OCI-LY1 (cell line): Measurements from ENCODE around the gene KIAA1328.

Source experiments
- H2AFZ ChIP-seq: fragments of 200-600 bp; sonication (generic), shearing (Covaris generic); 2 replicates; pipeline ENCODE4 v1.6.0; 2014; ENCODE audit warnings: antibody characterized with exemption, mild to moderate bottlenecking, low read length
- H3F3A ChIP-seq: fragments of 200-600 bp; sonication (generic), shearing (Covaris generic); 2 replicates; pipeline ENCODE4 v1.6.0; 2014; ENCODE audit warnings: mild to moderate bottlenecking, antibody characterized with exemption, low read length, moderate library complexity; ENCODE audit not compliant: insufficient read depth
- H3K27ac ChIP-seq: fragments of 200-600 bp; sonication (generic); 2 replicates; pipeline ENCODE4 v1.5.1; 2014; ENCODE audit warnings: low read length, mixed run types, mild to moderate bottlenecking, low read depth; ENCODE audit not compliant: poor library complexity, severe bottlenecking
- H3K27me3 ChIP-seq: fragments of 200-600 bp; sonication (generic); 2 replicates; pipeline ENCODE4 v1.6.0; 2014; ENCODE audit warnings: antibody characterized with exemption, mild to moderate bottlenecking, low read length, moderate library complexity; ENCODE audit not compliant: insufficient read depth
- H3K36me3 ChIP-seq: fragments of 200-600 bp; sonication (generic); 2 replicates; pipeline ENCODE4 v1.6.1; 2014; ENCODE audit warnings: mild to moderate bottlenecking, antibody characterized with exemption, low read length, moderate library complexity, mixed read lengths; ENCODE audit not compliant: insufficient read depth
- H3K4me1 ChIP-seq: fragments of 200-600 bp; sonication (generic); 2 replicates; pipeline ENCODE4 v1.5.1; 2014; ENCODE audit warnings: mild to moderate bottlenecking, low read length, moderate library complexity; ENCODE audit not compliant: insufficient read depth, severe bottlenecking
- H3K4me2 ChIP-seq: fragments of 200-600 bp; sonication (generic), shearing (Covaris generic); 2 replicates; pipeline ENCODE4 v1.6.1; 2014; ENCODE audit warnings: low read length
- H3K4me3 ChIP-seq: fragments of 200-600 bp; sonication (generic); 2 replicates; pipeline ENCODE4 v1.5.1; 2014; ENCODE audit warnings: low read length, low read depth, mild to moderate bottlenecking, mixed read lengths; ENCODE audit not compliant: poor library complexity, severe bottlenecking
- H3K79me2 ChIP-seq: fragments of 200-600 bp; shearing (Covaris generic); 2 replicates; pipeline ENCODE4 v1.6.1; 2016; ENCODE audit warnings: mixed run types, low read length, mixed read lengths; ENCODE audit not compliant: insufficient read depth
- H3K9ac ChIP-seq: fragments of 200-600 bp; sonication (generic), shearing (Covaris generic); 2 replicates; pipeline ENCODE4 v1.6.1; 2014; ENCODE audit warnings: mild to moderate bottlenecking, low read length, mixed read lengths
- H3K9me2 ChIP-seq: fragments of 200-600 bp; sonication (generic), shearing (Covaris generic); 2 replicates; pipeline ENCODE4 v1.6.1; 2014; ENCODE audit warnings: low read depth, mild to moderate bottlenecking, low read length, mixed read lengths
- H3K9me3 ChIP-seq: fragments of 200-600 bp; shearing (Covaris generic); 2 replicates; pipeline ENCODE4 v1.6.1; 2014; ENCODE audit warnings: low read length, mixed read lengths
- H4K20me1 ChIP-seq: fragments of 200-600 bp; sonication (generic), shearing (Covaris generic); 2 replicates; pipeline ENCODE4 v1.6.0; 2016; ENCODE audit warnings: mild to moderate bottlenecking, low read length; ENCODE audit not compliant: insufficient read depth
- CTCF ChIP-seq: fragments of 200-600 bp; sonication (generic), shearing (Covaris generic); IDR thresholded peaks from 2 replicates; pipeline ENCODE4 v1.5.1; 2017; ENCODE audit warnings: mild to moderate bottlenecking, antibody characterized with exemption, low read length, moderate library complexity, mixed read lengths
- EZH2 ChIP-seq: fragments of 200-600 bp; sonication (generic), shearing (Covaris generic); IDR thresholded peaks from 2 replicates; pipeline ENCODE4 v1.8.0; 2017; ENCODE audit warnings: borderline replicate concordance, mixed run types, mild to moderate bottlenecking, antibody characterized with exemption, low read length, moderate library complexity, mixed read lengths

The KIAA1328 gene

GRCh38 chr18:37042381-37042780, 213.5 kb downstream of the KIAA1328 start:
- no peak overlapping the region for H3K4me2 ChIP-seq
- no peak overlapping the region for H3K27ac ChIP-seq
- no peaks in the 10 kb centered on the region for H3K27me3 ChIP-seq
- no peaks in the 10 kb centered on the region for H3K9me2 ChIP-seq
- peaks cover 6% of the 10 kb centered on the region; the same call in 1 of the 2 replicates for H3K9me3 ChIP-seq
- no peaks in the 10 kb centered on the region for H3K4me1 ChIP-seq
- H3K9ac ChIP-seq = no peak overlapping the region
- H3K79me2 ChIP-seq = no peaks in the 10 kb centered on the region
- H3K4me3 ChIP-seq = no peak overlapping the region
- no peaks in the 10 kb centered on the region for H3F3A ChIP-seq
- H4K20me1 ChIP-seq = no peaks in the 10 kb centered on the region
- no peak overlapping the region for H2AFZ ChIP-seq
- H3K36me3 ChIP-seq = no peaks in the 10 kb centered on the region
- TF ChIP-seq CTCF (no peak), EZH2 (no peak)

GRCh38 chr18:37055137-37055802, 226.3 kb downstream of the KIAA1328 start:
- H4K20me1 ChIP-seq = no peaks in the 10 kb centered on the region
- no peak overlapping the region for H3K4me2 ChIP-seq
- no peak overlapping the region for H3K27ac ChIP-seq
- no peaks in the 10 kb centered on the region for H3K9me3 ChIP-seq
- H3K9me2 ChIP-seq = no peaks in the 10 kb centered on the region
- no peak overlapping the region for H3K4me3 ChIP-seq
- no peak overlapping the region for H2AFZ ChIP-seq
- H3K4me1 ChIP-seq = no peaks in the 10 kb centered on the region
- TF ChIP-seq CTCF (no peak), EZH2 (no peak)
- H3K36me3 ChIP-seq = no peaks in the 10 kb centered on the region
- no peak overlapping the region for H3K9ac ChIP-seq
- H3K27me3 ChIP-seq = no peaks in the 10 kb centered on the region
- no peaks in the 10 kb centered on the region for H3K79me2 ChIP-seq
- H3F3A ChIP-seq = no peaks in the 10 kb centered on the region; the same call in 1 of the 2 replicates

GRCh38 chr18:37064187-37064586, 235.3 kb downstream of the KIAA1328 start:
- H3K4me1 ChIP-seq = no peaks in the 10 kb centered on the region
- H3K36me3 ChIP-seq = no peaks in the 10 kb centered on the region
- TF ChIP-seq EZH2 (no peak), CTCF (no peak)
- H3F3A ChIP-seq = no peaks in the 10 kb centered on the region
- no peaks in the 10 kb centered on the region for H3K9me2 ChIP-seq
- no peak overlapping the region for H3K9ac ChIP-seq
- H3K79me2 ChIP-seq = no peaks in the 10 kb centered on the region
- no peak overlapping the region for H3K4me3 ChIP-seq
- no peak overlapping the region for H3K27ac ChIP-seq
- H3K9me3 ChIP-seq = no peaks in the 10 kb centered on the region
- no peak overlapping the region for H2AFZ ChIP-seq
- no peak overlapping the region for H3K4me2 ChIP-seq
- H4K20me1 ChIP-seq = no peaks in the 10 kb centered on the region
- no peaks in the 10 kb centered on the region for H3K27me3 ChIP-seq
